ENCODE measurements around the gene ENTHD1.

DNA sequence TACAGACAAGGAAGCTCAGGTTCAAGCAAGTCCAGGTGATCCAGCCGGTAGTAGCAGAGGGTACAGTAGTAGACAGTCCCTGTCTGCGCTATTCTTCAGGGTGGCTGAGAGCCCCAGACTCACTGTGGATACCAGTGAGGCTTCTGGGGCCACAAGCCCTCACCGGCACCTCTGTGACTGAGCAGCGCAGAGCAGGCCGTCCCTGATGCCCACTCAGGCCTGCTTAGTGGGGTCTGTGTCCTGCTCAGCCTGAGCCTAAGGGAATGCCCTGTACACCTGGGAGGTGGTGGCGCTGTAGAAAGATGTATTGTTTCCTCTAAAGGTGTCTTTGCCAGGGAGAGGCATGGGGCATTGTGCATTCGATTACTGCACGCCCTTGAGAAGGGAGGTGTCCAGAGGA is 179.2 kb downstream of the ENTHD1 start:
- TF ChIP-seq POLR2A (IDR thresholded peaks at IDR 0.05), result no peak
- TF ChIP-seq, protein P1, sequence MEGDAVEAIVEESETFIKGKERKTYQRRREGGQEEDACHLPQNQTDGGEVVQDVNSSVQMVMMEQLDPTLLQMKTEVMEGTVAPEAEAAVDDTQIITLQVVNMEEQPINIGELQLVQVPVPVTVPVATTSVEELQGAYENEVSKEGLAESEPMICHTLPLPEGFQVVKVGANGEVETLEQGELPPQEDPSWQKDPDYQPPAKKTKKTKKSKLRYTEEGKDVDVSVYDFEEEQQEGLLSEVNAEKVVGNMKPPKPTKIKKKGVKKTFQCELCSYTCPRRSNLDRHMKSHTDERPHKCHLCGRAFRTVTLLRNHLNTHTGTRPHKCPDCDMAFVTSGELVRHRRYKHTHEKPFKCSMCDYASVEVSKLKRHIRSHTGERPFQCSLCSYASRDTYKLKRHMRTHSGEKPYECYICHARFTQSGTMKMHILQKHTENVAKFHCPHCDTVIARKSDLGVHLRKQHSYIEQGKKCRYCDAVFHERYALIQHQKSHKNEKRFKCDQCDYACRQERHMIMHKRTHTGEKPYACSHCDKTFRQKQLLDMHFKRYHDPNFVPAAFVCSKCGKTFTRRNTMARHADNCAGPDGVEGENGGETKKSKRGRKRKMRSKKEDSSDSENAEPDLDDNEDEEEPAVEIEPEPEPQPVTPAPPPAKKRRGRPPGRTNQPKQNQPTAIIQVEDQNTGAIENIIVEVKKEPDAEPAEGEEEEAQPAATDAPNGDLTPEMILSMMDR (IDR thresholded peaks at IDR 0.05), result no peak

Data from suprapubic skin (tissue), 3 donors.